ENCODE results near the gene ZKSCAN4.

Gene ZKSCAN4

DNA sequence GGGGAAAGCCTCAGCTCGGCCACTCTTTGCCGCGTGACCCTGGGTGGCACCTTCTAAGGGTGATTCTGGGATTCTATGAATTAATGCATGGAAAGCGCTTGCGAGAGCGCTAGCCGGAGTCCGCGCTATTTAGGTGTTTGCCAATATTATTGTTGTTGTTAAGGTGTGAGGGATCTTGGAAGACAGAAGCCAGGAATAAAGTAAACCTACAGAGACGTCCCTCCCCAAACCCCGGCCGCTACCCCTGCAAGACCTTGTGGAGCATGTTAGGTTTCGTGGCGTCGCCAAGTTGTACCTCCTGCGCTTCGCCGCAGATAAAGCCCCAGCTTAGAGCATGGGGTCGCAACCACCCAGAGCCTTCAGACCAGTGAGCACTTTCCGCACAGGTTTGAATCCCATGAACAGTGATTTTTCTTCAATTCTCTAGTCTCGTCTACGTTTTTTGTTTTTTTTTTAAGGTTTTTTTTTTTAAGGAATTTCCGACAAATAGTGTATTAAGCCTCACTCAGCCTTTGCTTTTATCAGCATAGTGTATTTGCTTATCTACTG lies 43.9 kb downstream of the ZKSCAN4 start:
- DNase-seq (ENCODE audit: low spot score) = no peak

DNA sequence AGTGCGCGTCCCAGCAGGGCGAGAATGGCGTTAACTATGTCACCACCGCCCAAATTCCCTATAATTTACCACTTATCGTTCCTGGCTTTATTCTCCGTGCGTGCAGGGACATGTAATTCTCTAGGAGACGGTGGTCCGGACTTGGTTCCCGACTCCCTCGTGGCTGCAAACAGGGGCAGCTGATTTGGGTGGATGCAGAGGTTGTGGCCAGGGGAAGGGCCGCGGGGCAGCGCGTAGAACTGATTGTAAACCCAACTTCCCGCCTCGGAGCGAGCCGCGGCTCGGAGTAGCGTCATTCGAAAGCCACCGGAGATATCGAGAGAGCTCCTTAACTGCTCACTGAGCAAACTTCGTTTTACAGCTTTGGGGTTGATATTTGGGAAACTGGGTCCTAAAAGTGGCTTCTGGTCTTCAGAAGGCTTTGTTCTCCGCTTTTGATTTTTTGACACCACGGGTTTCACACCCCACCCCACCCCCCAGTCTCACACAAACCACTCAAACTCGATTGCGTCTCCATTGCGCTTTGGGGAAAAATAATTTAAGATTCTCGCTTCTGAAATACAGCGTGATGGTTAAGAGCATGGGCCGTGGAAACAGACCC lies 44.5 kb downstream of the ZKSCAN4 start:
- no peak for DNase-seq (ENCODE audit: low spot score)

DNA sequence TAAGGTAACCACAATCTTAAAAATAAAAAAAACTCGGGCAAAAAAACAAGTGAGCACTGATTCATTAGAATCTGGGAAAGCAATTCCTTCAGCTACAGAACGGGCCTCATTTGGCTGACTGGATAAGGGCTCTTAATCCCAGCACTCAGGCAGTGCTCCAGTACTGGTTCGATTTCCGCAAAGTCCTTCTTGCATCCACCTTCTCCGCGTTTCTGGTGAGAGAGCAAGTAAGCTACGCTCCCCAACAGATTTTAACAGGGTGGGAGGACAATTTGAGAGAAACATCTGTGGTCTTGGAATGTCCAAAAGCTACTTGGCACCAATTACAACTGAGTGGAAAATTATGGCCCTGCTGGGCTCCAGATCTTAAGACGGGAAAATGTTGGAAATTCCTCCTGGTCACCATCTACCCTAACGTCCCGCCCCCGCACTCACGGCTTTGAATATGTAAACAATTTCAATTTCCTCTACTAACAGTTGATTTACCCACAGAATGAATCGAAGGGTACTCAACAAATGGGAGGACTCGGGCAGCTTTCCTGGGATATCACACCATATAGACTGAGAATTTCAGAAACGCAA lies 45.0 kb downstream of the ZKSCAN4 start:
- DNase-seq (ENCODE audit: low spot score) = no peak

DNA sequence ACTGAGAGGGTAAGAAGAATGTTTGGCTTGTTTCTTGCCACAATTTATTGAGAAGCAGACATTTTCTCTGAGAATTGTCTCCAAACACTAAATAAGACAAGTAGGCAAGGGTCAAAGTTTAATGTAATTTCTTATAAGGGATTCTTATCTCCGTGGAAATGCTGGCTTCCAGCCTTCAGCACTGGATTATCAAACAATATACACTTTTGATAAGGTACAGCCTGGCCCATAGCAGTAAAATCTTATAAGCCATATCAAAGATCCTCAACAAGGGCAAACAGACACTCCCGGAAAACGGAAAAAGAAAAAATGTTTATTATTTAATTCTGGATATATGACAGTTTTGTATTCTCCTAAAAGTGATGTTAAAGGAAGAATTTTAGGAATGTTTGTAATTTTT lies 45.5 kb downstream of the ZKSCAN4 start:
- DNase-seq (ENCODE audit: low spot score) = no peak

DNA sequence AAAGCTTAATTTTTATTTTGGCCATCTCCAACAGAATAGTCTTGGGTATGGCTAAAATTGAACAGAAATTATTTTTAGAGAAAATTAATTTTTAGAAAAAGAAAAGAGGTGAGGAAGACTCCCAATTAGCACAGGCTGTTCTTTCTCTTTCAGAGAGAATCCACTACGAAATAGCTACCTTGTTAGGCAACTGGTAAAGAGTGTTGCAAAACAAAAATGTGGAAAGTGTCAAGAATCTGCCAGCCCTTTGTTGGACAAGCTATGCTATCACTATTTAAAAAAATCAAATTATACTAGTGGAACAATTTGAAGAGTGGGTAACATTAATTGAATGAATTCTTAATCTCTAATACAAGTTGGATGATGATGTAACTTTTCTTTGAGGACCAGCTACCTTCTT lies 46.2 kb downstream of the ZKSCAN4 start:
- DNase-seq (ENCODE audit: low spot score) = no peak

DNA sequence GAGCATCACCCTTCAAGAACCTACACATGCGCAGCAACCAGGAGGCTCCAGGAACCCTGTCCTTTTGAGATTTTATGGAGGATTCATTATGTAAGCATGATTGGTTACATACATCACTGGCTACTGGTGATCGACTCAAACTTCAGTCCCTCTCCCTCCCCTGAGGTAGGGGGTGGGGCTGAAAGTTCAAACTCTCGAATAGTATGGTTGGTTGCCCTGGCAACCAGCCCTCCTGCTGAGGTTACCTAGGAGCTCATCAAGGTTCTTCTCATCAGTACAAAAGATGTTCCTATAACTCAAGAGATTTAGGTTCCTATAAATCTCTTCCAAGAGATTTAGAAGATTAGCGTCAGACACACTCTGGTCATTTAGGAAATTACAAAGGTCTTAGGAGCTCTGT lies 48.9 kb downstream of the ZKSCAN4 start:
- DNase-seq (ENCODE audit: low spot score) = no peak

DNA sequence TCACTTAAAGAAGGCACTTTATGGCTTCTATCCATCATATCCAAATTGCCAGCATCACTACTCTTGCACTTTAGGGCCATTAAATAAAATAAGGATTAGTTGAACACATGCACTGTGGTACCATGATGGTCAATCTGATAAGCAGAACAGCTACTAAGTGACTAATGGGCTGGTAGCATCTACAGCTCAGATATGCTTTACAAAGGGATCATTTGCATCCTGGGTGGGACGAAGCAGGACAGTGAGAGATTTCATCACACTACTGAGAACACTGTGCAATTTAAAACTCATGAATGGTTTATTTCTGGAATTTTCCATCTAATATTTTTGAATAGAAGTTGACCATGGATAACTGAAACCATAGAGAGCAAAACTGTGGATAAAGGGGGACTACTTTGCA lies 52.0 kb downstream of the ZKSCAN4 start:
- no peak for DNase-seq (ENCODE audit: low spot score)

All from pons (tissue), 1 donor.